ENCODE results near the gene WAC. TPM values are rescaled to one million over a fixed set of nuclear protein-coding genes. Genes with fewer than 3 reads are reported as not detected.

The WAC gene
- total RNA-seq, 2 donors from 2014 or later, result 75.4 to 94.1 TPM

DNA sequence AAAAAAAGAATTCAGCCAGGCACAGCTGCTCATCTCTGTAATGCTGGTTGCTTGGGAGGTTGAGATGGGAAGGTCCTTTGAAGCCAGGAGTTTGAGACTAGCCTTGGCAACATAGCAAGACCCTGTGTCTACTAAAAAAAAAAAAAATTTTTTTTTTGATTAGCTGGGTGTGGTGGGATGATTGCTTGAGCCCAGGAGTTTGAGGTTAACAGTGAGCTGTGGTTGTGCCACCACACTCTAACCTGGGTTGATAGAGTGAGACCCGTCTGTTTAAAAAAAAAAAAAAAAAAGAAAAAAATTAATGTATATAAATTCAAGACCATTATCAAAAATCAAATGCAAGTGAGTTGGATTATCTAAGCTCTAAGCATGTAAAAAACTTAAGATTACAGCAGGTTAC, 5.7 kb downstream of the WAC start:
- Histone ChIP-seq H3K4me3 (no peak overlapping the region), H3K27me3 (no peaks in the 10 kb centered on the region), H3K36me3 (peaks cover 73% of the 10 kb centered on the region), H3K27ac (no peak overlapping the region), H3K9me3 (no peaks in the 10 kb centered on the region), H3K4me1 (peaks cover 0 to 48% of the 10 kb centered on the region in 2 donors)
- TF ChIP-seq, protein P1, sequence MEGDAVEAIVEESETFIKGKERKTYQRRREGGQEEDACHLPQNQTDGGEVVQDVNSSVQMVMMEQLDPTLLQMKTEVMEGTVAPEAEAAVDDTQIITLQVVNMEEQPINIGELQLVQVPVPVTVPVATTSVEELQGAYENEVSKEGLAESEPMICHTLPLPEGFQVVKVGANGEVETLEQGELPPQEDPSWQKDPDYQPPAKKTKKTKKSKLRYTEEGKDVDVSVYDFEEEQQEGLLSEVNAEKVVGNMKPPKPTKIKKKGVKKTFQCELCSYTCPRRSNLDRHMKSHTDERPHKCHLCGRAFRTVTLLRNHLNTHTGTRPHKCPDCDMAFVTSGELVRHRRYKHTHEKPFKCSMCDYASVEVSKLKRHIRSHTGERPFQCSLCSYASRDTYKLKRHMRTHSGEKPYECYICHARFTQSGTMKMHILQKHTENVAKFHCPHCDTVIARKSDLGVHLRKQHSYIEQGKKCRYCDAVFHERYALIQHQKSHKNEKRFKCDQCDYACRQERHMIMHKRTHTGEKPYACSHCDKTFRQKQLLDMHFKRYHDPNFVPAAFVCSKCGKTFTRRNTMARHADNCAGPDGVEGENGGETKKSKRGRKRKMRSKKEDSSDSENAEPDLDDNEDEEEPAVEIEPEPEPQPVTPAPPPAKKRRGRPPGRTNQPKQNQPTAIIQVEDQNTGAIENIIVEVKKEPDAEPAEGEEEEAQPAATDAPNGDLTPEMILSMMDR (IDR thresholded peaks at IDR 0.05), result no peak
- DNase-seq (ENCODE audit: low spot score), result no peak

DNA sequence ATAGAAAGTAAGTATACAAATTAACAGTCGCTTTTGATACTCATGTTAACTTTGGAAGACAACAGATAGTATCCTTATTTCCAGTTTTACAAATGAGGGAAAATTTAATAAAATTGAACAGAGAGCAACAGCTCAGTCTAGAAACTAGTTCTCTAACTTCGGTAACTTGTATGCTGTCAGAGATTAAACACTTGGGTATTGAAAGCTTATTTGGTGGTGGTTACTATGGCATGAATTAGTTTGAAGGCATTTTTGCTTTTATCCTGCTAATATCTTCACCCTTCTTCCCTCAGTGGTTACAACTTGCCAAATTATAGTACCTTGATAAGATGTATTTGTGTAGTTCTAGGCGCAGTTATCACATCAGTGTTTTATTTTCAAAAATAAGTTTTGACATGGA, 7.2 kb downstream of the WAC start:
- no peaks in the 10 kb centered on the region for H3K9me3 ChIP-seq
- H3K4me1 ChIP-seq, result peaks cover 0 to 38% of the 10 kb centered on the region in 2 donors
- H3K27me3 ChIP-seq, result no peaks in the 10 kb centered on the region
- TF ChIP-seq, protein P1 (IDR thresholded peaks at IDR 0.05), result no peak
- peaks cover 68% of the 10 kb centered on the region for H3K36me3 ChIP-seq
- no peak for DNase-seq (ENCODE audit: low spot score)
- H3K4me3 ChIP-seq, result no peak overlapping the region
- no peak overlapping the region for H3K27ac ChIP-seq

- H3K4me1 ChIP-seq, result peaks cover 0 to 32% of the 10 kb centered on the region in 2 donors
- no peaks in the 10 kb centered on the region for H3K9me3 ChIP-seq
- TF ChIP-seq, protein P1 (IDR thresholded peaks at IDR 0.05), result no peak
- H3K4me3 ChIP-seq, result no peak overlapping the region
- H3K27me3 ChIP-seq, result no peaks in the 10 kb centered on the region
- peaks cover 54% of the 10 kb centered on the region for H3K36me3 ChIP-seq
- no peak for DNase-seq (ENCODE audit: low spot score)
- no peak overlapping the region for H3K27ac ChIP-seq
Observed at GRCh38 chr10:28541717-28542365, 8.9 kb downstream of the WAC start.

- no peak overlapping the region for H3K4me3 ChIP-seq
- H3K27me3 ChIP-seq, result no peaks in the 10 kb centered on the region
- H3K27ac ChIP-seq, result no peak overlapping the region
- TF ChIP-seq, protein P1 (IDR thresholded peaks at IDR 0.05), result no peak
- no peaks in the 10 kb centered on the region for H3K9me3 ChIP-seq
- peaks cover 47% of the 10 kb centered on the region for H3K36me3 ChIP-seq
- H3K4me1 ChIP-seq, result peaks cover 0 to 23% of the 10 kb centered on the region in 2 donors
- no peak for DNase-seq (ENCODE audit: low spot score)
Observed at GRCh38 chr10:28542728-28543127, 9.8 kb downstream of the WAC start.

- no peak for DNase-seq (ENCODE audit: low spot score)
- Histone ChIP-seq H3K4me1 (peaks cover 0 to 33% of the 10 kb centered on the region in 2 donors), H3K36me3 (peaks cover 45% of the 10 kb centered on the region), H3K27me3 (no peaks in the 10 kb centered on the region), H3K4me3 (no peak overlapping the region), H3K9me3 (no peaks in the 10 kb centered on the region), H3K27ac (no peak overlapping the region)
- TF ChIP-seq, protein P1 (IDR thresholded peaks at IDR 0.05), result no peak
Observed at GRCh38 chr10:28544058-28544457, 11.1 kb downstream of the WAC start.

All from right atrium auricular region (tissue), 2 donors.